Activated T-cell treated with anti-CD3 and anti-CD28 coated beads, Interleukin-2, amount 50 U/mL, for 48 hours (primary cell): Measurements from ENCODE around the gene PACSIN2.

Experiments
- DNase-seq, 2 experiments: peaks; one replicate each; pipeline ENCODE4 v3.0.0-alpha.2; 2020

PACSIN2 gene

GRCh38 chr22:42878561-42879305 lies 136.2 kb downstream of the PACSIN2 start:
- no peak for DNase-seq

DNA sequence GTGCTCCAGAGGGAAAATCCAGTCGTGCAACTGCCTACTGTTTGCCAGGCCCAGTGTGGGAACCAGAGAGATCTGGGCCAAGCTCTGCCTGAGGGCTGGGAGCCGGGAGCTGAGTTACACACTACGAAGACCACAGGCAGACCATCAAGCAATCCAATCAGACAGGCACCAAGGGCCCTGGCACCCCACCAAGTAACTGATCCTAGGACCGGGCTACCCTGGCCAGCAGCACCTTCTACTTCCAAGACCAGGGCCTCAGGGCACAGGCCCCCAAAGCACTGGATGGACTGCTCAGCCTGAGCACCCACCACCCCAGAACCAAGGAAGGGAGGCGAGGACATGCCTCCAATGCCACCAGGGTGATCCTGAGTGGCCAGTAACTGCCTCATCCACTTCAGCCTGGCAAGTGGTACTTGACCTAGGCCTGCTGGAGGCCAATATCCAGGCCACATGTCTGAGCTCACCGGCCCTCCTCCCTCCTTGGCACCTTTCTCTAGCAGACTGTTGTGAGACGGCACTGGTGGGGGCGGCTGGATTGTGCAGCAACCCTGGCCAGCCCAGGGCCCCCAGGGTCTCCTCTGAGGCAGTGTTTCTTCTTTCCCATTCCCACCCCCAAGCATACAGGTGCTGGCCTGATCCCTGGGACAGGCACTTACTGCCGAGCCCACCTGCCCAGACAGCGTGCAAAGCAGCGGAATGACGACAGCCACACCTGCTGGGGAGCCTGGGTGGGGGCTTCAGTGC lies 137.2 kb downstream of the PACSIN2 start:
- DNase-seq, result no peak

DNA sequence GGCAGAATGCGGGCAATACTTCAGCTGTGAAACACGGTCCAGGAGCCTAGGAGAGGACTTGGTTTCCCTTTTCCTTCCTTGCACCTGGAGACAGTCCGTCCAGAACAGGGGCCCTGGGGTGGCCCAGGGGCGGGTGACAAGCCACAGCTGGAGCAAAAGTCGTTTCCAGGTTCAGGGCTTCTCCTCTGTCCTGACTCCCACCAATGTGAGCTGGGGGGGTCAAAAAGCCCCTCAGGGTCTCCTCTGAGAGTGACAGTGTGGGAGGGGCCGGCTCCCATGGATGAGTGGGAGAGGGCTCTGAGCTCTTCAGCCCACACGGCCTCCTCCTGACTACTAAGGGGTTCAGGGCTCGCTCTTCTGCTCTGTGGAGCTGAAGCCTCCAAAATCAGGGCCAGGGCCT lies 137.8 kb downstream of the PACSIN2 start:
- DNase-seq, result no peak

DNA sequence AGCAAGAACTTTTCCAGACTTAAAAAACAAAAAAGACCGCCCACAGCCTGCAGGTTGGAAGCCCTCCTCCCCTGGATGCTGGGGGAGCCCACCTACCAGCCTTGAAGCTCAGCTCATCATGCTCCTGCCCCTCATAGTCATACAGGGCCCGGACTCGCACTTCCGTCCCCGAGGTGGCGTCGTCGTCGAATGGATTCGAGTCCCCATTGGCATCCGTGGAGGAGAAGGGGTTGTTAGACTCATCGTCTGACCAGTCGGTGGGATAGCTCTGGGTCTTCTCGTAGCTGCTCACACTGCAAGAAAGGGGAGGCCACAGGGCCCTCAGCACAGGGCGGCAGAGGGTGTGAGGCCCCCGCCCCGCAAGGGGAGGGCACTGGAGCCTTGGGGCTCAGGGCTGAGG lies 138.9 kb downstream of the PACSIN2 start:
- no peak for DNase-seq

DNA sequence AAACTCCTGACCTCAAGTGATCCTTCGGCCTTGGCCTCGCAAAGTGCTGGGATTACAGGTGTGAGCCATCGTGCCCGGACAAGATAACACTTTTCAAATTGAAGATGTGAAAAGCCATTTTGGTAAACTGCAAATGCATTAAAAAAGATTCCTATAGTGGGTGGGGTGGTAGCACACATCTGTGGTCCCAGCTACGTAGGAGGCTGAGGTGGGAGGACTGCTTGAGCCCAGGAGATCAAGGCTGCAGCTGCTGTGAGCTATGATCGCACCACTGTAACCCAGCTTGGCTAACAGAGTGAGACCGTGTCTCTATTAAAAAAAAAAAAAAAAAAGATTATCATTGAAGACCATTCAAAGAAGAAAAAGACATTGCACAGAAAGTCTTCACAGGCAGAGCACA lies 140.9 kb downstream of the PACSIN2 start:
- no peak for DNase-seq

- no peak for DNase-seq
Measured at GRCh38 chr22:42873356-42873755, 141.6 kb downstream of the PACSIN2 start.

DNA sequence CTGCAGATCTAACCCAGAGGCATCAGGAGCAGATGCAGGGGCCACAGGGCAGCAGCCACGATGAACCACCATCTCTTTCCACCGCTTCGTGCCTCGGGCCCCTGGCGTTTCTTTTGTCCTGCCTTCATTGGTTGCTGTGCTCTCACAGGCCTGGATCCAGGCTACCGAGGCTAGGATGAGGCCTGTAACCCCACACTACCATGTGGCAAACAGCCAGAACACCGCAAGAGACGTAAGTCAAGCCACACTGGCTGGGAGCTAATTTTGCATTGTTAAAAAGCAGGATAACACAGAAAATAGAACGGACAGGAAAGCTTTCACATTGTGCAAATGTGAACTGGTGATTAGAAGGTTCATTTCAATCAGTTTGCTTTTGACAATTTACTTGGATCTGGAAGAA lies 142.1 kb downstream of the PACSIN2 start:
- DNase-seq, result no peak

GRCh38 chr22:42871146-42872050 lies 143.6 kb downstream of the PACSIN2 start:
- no peak for DNase-seq

DNA sequence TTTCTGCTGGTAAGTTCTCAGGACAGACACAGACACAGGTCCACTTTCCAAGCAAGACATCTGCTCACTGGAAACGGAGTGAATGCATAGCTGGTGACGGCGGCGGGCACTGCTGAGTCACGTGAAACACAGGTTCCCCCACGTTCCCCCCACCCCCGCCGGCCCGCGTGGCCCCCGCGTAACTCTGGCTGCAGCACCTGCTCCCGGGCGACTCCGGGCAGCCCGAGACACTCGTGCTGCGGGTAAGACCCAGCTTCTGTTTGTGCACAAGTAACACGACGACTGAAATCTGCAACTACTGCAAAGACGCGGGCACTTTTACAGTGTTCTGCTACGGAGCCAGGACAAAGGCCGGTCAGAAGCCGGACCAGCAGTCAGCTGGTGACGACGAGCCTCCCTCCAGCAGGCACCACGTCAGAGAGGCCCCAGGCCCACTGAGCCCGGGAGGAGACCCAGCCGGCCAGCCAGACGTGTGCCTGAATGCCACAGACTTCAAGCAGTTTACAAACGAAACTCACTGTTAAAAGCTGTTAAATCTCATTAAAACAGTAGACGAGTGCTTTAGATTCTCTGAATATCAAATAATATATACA lies 145.0 kb downstream of the PACSIN2 start:
- no peak for DNase-seq

DNA sequence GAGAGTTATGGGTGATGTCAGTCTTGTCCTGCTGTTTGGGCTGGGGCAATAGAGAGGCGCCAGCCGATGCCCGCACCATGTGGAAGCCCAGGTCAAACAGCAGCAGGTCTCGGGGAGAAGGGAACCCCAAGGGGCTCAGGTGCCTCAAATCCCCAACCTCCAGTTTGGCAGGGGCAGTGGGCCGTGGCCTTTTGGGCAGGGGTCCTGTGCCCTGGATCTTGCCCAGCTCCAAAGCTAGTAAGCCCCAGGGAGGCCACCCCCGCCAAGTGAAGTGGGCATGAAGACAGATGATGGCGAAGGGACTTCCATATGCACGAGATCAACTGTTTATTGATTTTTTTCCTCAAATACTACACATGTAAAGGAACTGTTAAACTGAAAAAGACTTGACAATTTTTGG lies 145.5 kb downstream of the PACSIN2 start:
- no peak for DNase-seq

DNA sequence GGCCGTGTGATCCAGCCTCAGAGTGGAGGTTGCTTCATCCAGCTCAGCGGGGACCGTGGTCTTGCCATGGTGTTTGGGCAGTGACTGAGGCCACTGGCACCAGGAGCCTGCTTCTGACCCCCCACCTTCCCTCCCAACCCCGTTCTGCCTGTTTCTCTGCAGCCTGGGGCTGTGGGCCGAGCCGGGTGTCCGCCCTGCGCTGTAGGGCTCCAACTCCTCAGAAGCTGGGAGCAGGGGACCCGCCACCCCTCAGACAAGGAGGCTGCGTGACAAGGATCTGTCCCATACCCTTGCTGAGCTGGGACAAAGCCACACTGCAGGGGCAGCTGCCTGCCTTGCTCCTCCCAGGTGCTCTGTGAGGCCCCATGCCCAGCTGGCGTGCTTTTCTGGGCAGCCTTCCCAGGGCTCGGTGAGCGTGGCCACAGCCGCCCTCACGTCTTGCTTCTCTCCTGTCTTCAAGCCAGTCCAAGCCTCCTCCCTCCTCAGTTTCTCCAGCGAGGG lies 146.1 kb downstream of the PACSIN2 start:
- DNase-seq, result no peak

GRCh38 chr22:42866100-42866499 lies 148.8 kb downstream of the PACSIN2 start:
- DNase-seq, result no peak

- DNase-seq, result no peak
Measured at GRCh38 chr22:42865536-42865935, 149.4 kb downstream of the PACSIN2 start.

DNA sequence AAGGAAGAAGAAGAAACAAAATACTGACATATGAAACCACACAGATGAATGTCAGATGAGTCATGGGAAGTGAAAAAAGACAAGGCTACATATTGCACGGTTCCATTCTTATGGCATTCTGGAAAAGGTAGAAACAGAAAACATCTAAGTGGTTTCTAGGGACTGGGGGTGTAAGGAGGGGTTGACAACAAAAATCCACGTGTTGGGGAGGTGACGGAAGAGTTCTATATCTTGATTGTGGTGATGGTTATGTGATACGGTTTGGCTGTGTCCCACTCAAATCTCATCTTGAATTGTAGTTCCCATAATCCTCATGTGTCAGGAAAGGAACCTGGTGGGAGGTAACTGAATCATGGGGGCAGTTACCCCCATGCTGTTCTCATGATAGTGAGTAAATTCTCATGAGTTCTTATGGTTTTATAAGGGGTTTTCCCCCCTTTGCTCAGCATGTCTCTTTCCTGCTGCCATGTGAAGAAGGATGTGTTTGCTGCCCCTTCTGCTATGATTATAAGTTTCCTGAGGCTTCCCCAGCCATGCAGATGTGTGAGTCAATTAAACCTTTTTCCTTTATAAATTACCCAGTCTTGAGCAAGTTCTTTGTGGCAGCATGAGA lies 151.5 kb downstream of the PACSIN2 start:
- peak; percentile 58 to 71 for DNase-seq

DNA sequence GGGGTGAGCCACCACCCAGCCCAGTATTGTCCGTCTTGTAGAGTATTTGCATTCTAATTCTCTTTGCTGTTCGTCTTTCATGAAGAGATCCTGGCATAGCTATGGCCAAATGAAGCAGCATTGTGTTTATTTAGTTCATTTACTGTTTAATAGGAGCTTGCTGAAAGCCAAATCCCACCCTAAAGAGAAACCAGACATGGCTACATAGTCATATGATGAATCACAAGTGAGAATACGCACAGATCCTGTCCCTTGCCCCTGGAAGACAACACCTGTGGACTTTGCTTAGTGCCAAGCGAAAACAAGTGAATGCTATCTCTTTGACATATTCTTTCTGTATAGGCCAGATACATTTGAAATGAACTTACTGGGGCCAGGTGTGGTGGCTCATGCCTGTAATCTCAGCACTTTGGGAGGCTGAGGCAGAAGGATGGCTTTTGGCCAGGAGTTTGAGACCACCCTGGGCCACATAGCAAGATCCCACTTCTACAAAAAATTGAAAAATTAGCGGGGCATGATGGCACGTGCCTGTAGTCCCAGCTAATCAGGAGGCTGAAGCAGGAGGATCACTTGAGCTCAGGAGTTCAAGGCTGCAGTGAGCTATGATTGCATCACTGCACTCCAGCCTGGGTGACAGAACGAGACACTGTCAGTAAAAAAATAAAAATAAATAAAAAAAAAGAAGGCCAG lies 152.8 kb downstream of the PACSIN2 start:
- no peak for DNase-seq

DNA sequence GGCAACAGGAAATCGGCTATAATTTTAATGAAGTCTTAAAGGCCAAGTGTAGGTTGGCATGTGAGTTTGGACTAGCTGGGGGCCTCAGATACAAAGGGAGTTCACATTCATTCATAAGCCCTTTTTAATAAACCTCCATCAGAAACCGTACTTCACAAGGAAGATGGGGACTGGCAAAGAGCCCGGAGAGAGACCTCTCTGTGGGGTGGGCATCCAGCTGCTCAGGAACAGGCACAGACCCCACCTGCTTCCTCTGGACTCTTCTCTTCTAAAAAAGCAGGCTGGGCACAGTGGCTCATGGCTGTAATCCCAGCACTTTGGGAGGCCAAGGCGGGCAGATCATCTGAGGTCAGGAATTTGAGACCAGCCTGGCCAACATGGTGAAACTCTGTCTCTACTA lies 154.0 kb downstream of the PACSIN2 start:
- no peak for DNase-seq

DNA sequence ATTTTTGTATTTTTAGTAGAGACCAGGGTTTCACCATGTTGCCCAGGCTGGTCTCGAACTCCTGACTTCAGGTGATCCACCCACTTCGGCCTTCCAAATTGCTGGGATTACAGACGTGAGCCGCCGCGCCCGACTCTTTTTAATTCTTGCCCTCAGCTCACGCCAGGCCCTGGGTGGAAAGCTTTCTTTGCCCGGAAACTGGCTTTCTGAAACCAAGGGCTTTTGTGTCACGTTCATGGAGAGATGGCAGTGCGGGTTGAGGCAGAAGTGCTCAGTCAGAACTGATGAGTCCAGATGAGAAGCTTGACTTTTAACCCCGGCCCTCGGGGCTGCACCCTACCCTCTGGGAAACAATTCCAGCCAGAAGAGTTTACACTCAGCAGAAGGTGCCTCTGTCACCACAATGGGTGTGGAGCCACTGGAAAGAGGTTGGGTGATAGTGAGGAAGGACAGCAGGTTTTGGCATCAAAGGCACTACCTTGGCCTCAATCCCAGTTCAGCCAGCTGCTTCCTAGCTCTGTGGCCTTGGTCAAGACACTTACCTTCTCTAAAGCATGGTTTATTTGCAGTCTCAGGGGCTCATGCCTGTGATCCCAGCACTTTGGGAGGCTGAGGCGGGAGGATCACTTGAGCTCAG lies 157.0 kb downstream of the PACSIN2 start:
- DNase-seq, result no peak

- peak; percentile 94 to 98 for DNase-seq
Measured at GRCh38 chr22:42856865-42857704, 157.9 kb downstream of the PACSIN2 start, which contains the start of gene ARFGAP3. Gene ARFGAP3 (minus strand): TSS chr22:42857273. CDS start chr22:42857182, 91 bp downstream.

GRCh38 chr22:42856179-42856864 lies 158.6 kb downstream of the PACSIN2 start:
- peak; percentile 57 to 58 for DNase-seq
